Body of pancreas (tissue), 4 donors: Measurements from ENCODE around the gene ASPN. TPM values are rescaled to one million over a fixed set of nuclear protein-coding genes. Genes with fewer than 3 reads are reported as not detected.
A peak's percentile ranks its signal among the peaks of the same experiment; 100 is the strongest.

ENCODE experiments used
- ATAC-seq: fragments of 150-250 bp; one replicate; pipeline ENCODE4 v1.9.1; 2016
- DNase-seq, 4 donors: peaks; one replicate each; pipeline ENCODE4 v3.0.0-alpha.2; 2019
- H3K27ac ChIP-seq, 4 donors: fragments of 200-600 bp; sonication (generic); 1 replicate in 3 of 4; 2 replicates in 1 of 4; pipeline versions ENCODE4 v1.5.1 to v1.6.1; 2016 to 2019; ENCODE audit warnings: mild to moderate bottlenecking in 1 of 4, mixed read lengths in 1 of 4, moderate library complexity in 1 of 4
- H3K27me3 ChIP-seq, 2 donors: fragments of 200-600 bp; sonication (generic); one replicate each; pipeline ENCODE4 v1.6.0; 2016; ENCODE audit warnings: mild to moderate bottlenecking in 1 of 2
- H3K36me3 ChIP-seq, 2 donors: fragments of 200-600 bp; sonication (generic); replicated peaks in 1 of 2; 2 replicates each; pipeline ENCODE4 v1.5.1; 2016; ENCODE audit warnings: low read depth in 2 of 2; ENCODE audit not compliant: insufficient read depth in 1 of 2
- H3K4me1 ChIP-seq: fragments of 200-600 bp; sonication (generic); one replicate; pipeline ENCODE4 v1.6.0; 2016
- H3K4me3 ChIP-seq, 2 donors: fragments of 200-600 bp; sonication (generic); 1 replicate in 1 of 2; 2 replicates in 1 of 2; pipeline ENCODE4 v1.5.1; 2016 to 2019
- H3K9me3 ChIP-seq, 3 donors: fragments of 200-600 bp; sonication (generic); 1 replicate in 2 of 3; 2 replicates in 1 of 3; pipeline ENCODE4 v1.5.1; 2016
- CTCF ChIP-seq, 7 experiments: fragments of 450-650 bp in 4 of 7; fragments of 200-600 bp in 3 of 7; sonication (generic) in 3 of 7; IDR thresholded peaks; one replicate each; pipeline ENCODE4 v1.5.1; 2016 to 2019; ENCODE audit warnings: antibody characterized with exemption in 7 of 7
- POLR2A ChIP-seq, 3 donors: fragments of 450-650 bp; IDR thresholded peaks; one replicate each; pipeline ENCODE4 v1.6.1; 2016; ENCODE audit warnings: antibody characterized with exemption in 3 of 3, mild to moderate bottlenecking in 2 of 3
- WGBS, 2 donors: methylation state at CpG; one replicate each; pipeline ENCODE4 v1.1.5; 2017; 5-methylcytosine and 5-hydroxymethylcytosine counted together
- intact Hi-C: fragments of 100-400 bp; cut with DNase I; formaldehyde crosslinking; loops from one replicate; pipeline ENCODE4 v1.15.1; 2023
- total RNA-seq, 2 donors: library from RNA; depleted of rRNA; stranded (reverse); fragments of >200 nt; gene quantifications; one replicate each; pipeline ENCODE4 v1.1.0, GENCODE V29; 2016

Gene ASPN
- total RNA-seq, 2 donors from 2014 or later: 3.6 to 13.5 TPM

GRCh38 chr9:92501671-92502393, 19.5 kb upstream of the ASPN start:
- TF ChIP-seq CTCF (IDR thresholded peaks at IDR 0.05) (peak in 4 of 7 experiments; percentile 18 to 46 (median 29)), POLR2A (IDR thresholded peaks at IDR 0.05) (no peak)
- Histone ChIP-seq H3K4me3 (no peak overlapping the region), H3K36me3 (no peaks in the 10 kb centered on the region), H3K27ac (no peak overlapping the region), H3K9me3 (no peaks in the 10 kb centered on the region), H3K27me3 (no peaks in the 10 kb centered on the region), H3K4me1 (no peaks in the 10 kb centered on the region)
- DNase-seq (peak; percentile 17 to 45 (median 33)), ATAC-seq (peak; percentile 52)
- intact Hi-C loops: no loop called here
- WGBS, 2 donors: 77 to 83% methylated on average over 5 of the region's 5 CpGs

- Histone ChIP-seq H3K4me1 (no peaks in the 10 kb centered on the region), H3K27ac (no peak overlapping the region), H3K4me3 (no peak overlapping the region), H3K36me3 (no peaks in the 10 kb centered on the region), H3K27me3 (no peaks in the 10 kb centered on the region), H3K9me3 (no peaks in the 10 kb centered on the region)
- no peak for TF ChIP-seq CTCF (IDR thresholded peaks at IDR 0.05)
- TF ChIP-seq POLR2A (IDR thresholded peaks at IDR 0.05): no peak
- DNase-seq (no peak), ATAC-seq (no peak)
- WGBS, 2 donors: 90 to 92% methylated on average over 5 of the region's 5 CpGs
- intact Hi-C loops: no loop called here
Measured at GRCh38 chr9:92500725-92501124, 18.4 kb upstream of the ASPN start.

GRCh38 chr9:92499701-92500100, 17.4 kb upstream of the ASPN start:
- Histone ChIP-seq H3K4me3 (no peak overlapping the region), H3K27me3 (no peaks in the 10 kb centered on the region), H3K27ac (no peak overlapping the region), H3K9me3 (no peaks in the 10 kb centered on the region), H3K4me1 (no peaks in the 10 kb centered on the region), H3K36me3 (no peaks in the 10 kb centered on the region)
- intact Hi-C loops: no loop called here
- ATAC-seq (no peak), DNase-seq (no peak)
- TF ChIP-seq POLR2A (IDR thresholded peaks at IDR 0.05) (no peak), CTCF (IDR thresholded peaks at IDR 0.05) (no peak)
- WGBS, 2 donors: 47 to 68% methylated on average over 2 of the region's 2 CpGs

GRCh38 chr9:92496396-92497176, 14.3 kb upstream of the ASPN start:
- H3K9me3 ChIP-seq: no peaks in the 10 kb centered on the region
- no peak for DNase-seq
- TF ChIP-seq POLR2A (IDR thresholded peaks at IDR 0.05) (no peak), CTCF (IDR thresholded peaks at IDR 0.05) (no peak)
- H3K4me3 ChIP-seq: no peak overlapping the region
- H3K27me3 ChIP-seq: no peaks in the 10 kb centered on the region
- no peaks in the 10 kb centered on the region for H3K36me3 ChIP-seq
- H3K27ac ChIP-seq: no peak overlapping the region
- no peaks in the 10 kb centered on the region for H3K4me1 ChIP-seq
- ATAC-seq: no peak
- WGBS, 2 donors: 90 to 91% methylated on average over 5 of the region's 5 CpGs
- intact Hi-C loops: no loop called here
